Kidney tubule cell (primary cell): Measurements from ENCODE around the gene EEFSEC.

Experiments
- DNase-seq: peaks from one replicate; pipeline ENCODE4 v3.0.0-alpha.2; 2018; ENCODE audit warnings: low spot score

Gene EEFSEC

GRCh38 chr3:128412180-128413002 lies 259.1 kb downstream of the EEFSEC start:
- DNase-seq = no peak

GRCh38 chr3:128413003-128413370 lies 259.7 kb downstream of the EEFSEC start:
- no peak for DNase-seq

- DNase-seq = no peak
These were observed 260.3 kb downstream of the EEFSEC start for GRCh38 chr3:128413413-128414205.

GRCh38 chr3:128415200-128415772 lies 262.0 kb downstream of the EEFSEC start:
- DNase-seq = no peak

- DNase-seq = no peak
These were observed 262.7 kb downstream of the EEFSEC start for GRCh38 chr3:128415773-128416577.

GRCh38 chr3:128416578-128417211 lies 263.4 kb downstream of the EEFSEC start:
- peak; percentile 84 for DNase-seq

- no peak for DNase-seq
These were observed 265.6 kb downstream of the EEFSEC start for GRCh38 chr3:128418900-128419299.

GRCh38 chr3:128419311-128419710 lies 266.0 kb downstream of the EEFSEC start:
- DNase-seq = no peak

- DNase-seq = no peak
These were observed 267.0 kb downstream of the EEFSEC start for GRCh38 chr3:128420289-128420688.

- no peak for DNase-seq
These were observed 267.6 kb downstream of the EEFSEC start for GRCh38 chr3:128420720-128421438.

- DNase-seq = no peak
These were observed 268.2 kb downstream of the EEFSEC start for GRCh38 chr3:128421439-128421836.

- DNase-seq = no peak
These were observed 268.7 kb downstream of the EEFSEC start for GRCh38 chr3:128421966-128422365.

- DNase-seq = no peak
These were observed 269.7 kb downstream of the EEFSEC start for GRCh38 chr3:128422762-128423524.

GRCh38 chr3:128423525-128424147 lies 270.4 kb downstream of the EEFSEC start:
- DNase-seq = no peak

GRCh38 chr3:128424508-128425069 lies 271.3 kb downstream of the EEFSEC start:
- no peak for DNase-seq

- DNase-seq = no peak
These were observed 272.0 kb downstream of the EEFSEC start for GRCh38 chr3:128425142-128425845.

- DNase-seq = no peak
These were observed 272.5 kb downstream of the EEFSEC start for GRCh38 chr3:128425846-128426127.

- DNase-seq = peak; percentile 37
These were observed 273.0 kb downstream of the EEFSEC start for GRCh38 chr3:128426128-128426921.
